GM19023 (cell line): ENCODE measurements around the gene IGF1.
"Not testable (repeated sequence)": the region's sequence is repeated elsewhere in the genome, so short reads cannot be mapped to it uniquely, and the experiment has no call there.

ENCODE experiments used
- ATAC-seq: cut with Tn5 transposase; IDR thresholded peaks from one replicate; pipeline ENCODE4 v1.9.1; 2021; ENCODE audit warnings: mild to moderate bottlenecking, moderate library complexity; ENCODE audit not compliant: unreplicated experiment

IGF1 gene

DNA sequence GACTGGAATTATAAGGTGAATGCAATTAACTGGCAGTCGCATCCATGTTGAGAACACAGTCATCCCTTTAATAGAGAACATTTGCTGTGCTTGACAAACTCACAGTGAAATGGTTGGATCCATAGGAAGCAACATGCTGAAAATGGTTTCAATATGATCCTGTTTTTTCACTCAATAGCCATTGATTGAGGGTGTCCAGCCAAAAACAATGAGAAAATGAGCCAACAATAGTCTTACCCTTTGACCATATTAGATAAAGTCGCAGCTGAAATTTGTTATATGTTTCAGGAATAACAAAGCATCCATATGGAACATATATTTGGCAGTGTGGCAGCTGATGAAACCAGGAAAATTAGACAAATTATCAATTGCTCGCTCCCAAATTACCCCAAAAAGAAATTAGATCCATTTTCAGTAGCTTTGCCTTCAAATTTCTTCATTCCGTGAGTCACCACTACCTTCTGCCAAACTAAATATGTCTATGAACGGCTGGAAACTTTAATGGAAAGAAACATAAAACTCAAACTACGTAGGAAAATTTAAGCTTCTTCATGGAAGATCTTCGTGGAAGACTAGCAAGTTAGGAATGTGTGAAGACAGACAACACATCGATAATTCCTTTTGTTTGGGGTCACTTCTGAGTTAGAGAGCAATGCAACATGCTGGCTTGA lies 17.4 kb downstream of the IGF1 start:
- ATAC-seq: no peak

DNA sequence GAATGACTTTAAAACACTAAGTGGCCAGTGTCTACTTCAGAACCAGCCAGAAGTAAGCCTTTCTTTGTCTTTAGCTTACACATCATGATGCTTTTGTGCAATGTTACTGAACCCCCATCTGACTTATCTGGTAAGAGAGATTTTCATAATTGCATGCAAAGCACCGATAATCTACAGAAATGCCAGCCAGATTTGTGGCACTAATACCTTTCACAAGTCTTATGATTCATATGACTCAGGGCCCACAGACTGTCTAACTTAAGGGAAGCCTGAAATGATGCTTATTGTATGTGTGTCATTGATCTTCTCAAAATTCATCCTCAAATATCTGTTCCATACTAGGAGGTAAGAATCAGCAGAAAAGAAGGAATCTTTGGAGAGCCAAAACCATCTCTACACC lies 18.0 kb downstream of the IGF1 start:
- no peak for ATAC-seq

DNA sequence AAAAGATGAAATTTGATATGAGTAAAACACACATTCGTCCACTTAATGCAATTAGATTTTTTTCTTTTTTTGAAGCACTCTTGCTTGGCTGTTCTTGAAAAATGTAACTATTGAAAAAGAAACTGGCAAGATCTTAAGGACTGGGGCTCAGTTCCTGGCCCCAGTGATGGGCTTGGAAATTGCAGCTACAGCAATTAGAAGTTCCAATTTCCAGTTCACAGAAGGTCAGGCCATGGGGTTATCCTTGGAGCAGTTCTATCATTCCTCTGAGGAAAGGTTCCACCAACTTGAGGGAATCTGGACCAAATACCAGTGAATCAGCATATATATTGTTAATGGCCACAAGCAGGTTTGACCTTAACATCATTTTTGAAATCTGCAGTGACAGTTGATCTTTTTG lies 18.9 kb downstream of the IGF1 start:
- ATAC-seq: no peak

DNA sequence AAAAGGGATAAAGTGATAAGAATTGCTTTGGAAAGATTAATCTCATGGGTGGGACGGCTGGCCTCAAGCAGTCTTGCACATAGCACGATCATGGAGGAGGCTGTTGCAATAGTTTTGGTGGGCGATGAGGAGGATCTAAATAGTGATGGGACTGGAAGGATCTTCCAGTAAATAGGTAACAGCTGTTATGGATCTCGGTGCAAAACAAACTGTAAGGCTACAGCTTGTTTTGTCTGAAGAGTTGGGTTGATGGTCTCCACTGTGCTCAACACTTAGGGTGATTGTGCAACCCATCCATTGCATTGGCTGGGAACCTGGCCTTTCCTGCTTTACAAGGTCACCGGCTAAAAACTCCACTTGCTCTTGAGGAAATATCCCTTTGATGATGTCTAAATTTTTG lies 21.0 kb downstream of the IGF1 start:
- no peak for ATAC-seq

DNA sequence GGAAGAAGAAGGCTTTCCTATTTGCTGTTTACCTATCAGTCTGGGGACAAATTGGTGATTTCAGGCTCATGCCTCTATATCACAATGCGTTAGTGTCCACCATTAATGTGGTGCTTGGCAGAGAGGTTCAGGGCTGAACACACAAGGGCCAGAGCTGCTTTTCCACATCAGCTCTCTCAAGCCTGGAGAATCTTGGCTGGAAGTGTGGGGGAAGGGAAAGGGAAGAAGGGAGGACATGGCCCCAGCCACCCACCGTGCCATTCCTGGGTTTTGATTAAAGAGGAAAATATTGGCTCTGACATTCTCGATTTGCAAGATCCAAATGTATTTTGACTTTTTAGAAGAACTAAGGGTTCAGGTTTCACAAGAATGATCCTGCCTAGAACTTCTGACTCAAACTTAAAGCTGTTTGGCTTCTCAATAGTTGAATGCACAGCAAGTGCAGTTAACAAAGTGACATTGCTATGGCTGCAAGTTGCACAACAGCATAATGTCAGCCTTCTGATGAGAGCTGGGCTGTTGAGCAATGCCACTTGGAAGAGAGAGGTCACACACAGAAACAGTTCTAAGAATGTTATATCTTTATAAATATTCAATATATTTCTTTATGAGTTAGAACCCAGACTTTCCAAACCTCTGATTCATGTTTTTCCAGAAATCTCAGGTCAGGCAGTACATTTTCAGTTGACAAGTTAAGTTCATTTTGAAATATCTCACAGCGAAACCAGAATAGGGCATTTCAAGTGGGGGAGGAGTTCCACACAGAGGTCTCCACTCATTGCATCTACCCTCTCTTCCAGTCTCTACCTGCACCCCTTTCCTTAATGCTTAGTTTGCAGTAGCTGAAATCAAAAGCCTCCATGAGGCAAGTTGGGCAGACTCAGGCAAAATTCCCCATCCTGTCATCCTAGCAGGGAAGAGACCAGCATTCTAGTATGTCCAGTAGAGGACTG lies 25.3 kb downstream of the IGF1 start:
- no peak for ATAC-seq

DNA sequence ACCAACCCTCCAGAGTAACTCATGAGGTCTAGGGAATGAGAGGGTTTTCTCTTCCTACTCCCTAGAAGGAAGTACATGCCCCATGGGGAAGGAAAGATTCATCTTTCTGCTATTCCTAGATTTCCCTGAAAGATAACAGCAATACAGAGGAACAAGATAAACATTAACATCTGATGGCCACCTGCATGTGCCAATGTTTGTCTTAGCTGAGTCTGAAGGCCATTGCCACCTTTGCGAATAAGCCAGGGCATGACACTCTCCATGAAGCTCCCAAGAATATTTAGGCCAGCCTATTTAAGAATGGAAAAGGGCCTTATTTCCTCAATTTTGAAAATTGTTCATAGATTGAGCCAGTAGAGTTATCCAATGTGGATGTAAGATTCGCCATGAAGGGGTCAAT lies 26.0 kb downstream of the IGF1 start:
- ATAC-seq: no peak

DNA sequence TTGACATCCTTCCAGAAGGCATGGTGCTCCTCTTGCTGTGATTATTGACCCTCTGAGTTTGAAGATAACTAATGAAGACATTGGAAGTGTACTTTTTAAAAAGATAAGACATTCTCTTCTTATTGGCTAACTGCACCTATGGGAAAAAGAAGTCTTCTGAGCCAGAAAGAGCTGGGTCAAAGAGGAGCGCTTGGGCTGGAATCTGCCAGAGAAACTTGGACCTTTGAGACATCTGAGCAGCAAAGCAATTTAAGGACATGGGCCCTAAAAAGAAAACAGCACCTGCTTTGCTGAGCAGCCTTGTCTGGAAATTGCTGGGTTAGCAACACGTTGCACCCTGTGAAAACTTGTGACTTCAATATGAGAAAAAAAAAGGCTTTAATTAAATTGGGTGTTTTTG lies 27.8 kb downstream of the IGF1 start:
- ATAC-seq: no peak

DNA sequence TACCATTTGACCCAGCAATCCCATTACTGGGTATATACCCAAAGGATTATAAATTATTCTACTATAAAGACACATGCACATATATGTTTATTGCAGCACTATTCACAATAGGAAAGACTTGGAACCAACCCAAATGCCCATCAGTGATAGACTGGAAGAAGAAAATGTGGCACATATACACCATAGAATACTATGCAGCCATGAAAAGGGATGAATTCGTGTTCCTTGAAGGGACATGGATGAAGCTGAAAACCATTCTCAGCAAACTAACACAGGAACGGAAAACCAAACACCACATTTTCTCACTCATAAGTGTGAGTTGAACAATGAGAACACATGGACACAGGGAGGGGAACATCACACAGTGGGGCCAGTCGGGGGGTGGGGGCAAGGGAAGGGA lies 31.3 kb downstream of the IGF1 start:
- not testable (repeated sequence) for ATAC-seq

DNA sequence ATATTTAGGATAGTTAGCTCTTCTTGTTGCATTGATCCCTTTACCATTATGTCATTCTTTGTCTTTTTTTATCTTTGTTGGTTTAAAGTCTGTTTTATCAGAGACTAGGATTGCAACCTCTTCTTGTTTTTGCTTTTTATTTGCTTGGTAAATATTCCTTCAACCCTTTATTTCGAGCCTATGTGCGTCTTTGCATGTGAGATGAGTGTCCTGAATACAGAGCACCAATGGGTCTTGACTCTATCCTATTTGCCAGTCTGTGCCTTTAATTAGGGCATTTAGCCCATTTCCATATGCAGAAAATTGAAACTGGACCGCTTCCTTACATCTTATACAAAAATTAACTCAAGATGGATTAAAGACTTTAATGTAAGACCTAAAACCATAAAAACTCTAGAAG lies 32.9 kb downstream of the IGF1 start:
- not testable (repeated sequence) for ATAC-seq

DNA sequence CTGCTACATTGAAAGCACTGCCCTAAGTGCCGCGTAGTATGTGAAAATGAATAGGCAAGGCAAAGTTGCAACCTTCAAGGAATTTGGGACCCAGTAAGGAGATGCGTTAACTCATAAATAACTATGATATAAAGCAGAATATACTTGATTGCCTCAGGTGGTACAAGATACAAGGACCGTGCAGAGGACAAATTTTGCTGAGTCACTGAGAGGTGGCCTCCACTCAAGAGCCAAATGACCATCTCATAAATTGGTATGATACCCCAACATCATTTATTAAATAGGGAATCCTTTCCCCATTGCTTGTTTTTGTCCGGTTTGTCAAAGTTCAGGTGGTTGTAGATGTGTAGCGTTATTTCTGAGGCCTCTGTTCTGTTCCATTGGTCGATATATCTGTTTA lies 35.7 kb downstream of the IGF1 start:
- ATAC-seq: no peak

DNA sequence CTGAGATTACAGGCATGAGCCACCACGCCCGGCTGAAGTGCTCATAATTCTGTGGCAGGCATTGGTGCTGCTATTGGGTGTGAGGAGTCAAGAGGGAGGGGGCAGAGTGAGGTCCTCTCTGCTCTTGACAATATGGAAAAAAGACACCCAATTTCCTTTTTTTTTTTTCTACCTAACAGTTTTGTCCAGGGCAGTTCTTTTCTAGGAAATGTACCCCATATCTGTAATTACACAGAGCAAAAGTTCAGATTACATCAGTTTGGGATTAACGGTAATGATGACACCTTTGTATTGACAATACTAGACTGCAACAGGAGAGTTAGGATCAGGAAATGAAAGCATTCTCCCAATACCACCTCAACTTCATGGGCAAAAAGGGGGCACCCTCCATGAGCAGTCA lies 36.3 kb downstream of the IGF1 start:
- no peak for ATAC-seq

DNA sequence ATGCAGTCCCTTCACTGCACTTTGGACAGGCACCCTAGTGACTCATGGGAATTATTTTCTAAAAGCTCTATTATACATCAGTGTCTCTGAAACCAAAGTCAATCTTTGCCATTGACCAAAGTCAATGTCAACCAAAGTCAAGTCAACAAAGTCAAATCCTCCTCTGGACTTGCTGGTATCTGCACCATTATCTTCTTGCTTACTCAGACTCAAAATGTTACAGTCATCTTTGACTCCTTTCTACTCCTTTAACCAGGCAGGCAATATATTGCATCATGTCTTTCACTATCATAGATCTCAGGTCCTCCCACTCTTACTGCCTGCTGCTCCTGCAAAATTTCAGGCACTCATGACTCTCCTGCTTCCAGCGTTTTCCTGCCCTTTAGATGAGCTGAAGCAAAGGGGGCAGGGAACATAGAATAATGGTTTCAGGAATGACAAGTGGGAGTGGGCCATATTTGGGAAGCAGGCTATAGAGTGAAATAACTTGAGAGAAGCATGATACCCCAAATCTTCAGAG lies 39.2 kb downstream of the IGF1 start:
- no peak for ATAC-seq

DNA sequence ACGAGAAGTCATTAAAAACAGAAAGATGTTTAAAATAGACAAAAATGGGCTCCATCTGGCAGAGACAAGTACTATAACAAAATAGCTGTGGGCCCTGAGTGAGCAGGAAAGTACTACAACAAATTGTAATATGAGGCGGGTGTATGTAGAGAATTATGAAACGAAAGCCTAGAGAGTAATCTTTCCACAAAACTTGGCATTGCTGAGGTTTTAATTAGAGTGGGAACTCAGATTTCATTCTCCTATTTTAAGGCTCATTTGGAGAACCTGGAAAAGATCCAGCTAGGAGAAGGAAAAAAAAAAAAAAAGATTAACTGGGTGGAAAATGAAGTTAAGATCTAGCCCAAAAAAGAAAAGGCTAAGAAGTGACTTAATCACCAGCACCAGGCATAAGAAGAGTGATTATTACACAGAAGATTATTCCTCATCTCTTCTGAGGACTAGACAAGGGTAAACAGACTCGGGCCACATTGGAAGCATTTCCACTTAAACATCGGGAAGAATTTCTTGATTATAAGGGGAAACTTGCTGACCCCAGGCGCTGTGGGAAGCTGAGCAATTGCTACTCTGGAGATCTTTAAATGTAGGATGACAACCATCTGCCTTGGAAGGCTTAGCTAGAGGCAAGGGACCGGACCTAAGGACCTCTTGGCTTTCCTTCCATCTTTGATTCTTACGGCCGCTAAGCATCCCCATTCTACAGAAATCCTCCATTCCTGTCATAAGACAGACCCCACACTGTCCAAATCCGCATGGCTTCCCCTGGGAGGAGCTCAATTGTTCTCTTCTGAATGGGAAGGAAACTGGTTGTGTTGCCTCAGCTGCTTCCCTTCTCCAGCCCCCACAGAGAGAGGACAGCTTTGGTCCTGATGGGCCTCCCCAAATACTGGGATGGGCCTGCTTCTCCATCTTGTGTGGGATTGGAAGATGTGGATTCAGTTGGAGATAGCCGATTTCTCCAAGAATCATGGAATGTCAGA lies 40.6 kb downstream of the IGF1 start:
- no peak for ATAC-seq

DNA sequence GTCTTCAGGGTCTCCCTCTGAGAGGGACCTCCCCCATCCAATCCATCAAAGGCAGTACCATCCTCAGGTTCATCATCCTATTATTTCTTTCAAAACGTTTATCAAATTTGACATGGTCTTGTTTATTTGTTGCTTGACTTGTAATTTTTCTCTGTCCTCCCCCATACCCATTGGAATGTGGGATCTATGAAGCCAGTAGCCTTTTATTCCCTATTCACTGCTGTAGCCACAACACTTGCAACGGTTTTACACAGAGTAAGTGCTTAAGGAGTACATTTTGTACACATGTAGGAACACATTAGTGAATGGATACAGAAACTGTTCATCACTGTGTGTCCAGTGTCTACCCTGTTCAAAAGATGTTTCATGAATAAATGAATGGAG lies 41.5 kb downstream of the IGF1 start:
- ATAC-seq: no peak

DNA sequence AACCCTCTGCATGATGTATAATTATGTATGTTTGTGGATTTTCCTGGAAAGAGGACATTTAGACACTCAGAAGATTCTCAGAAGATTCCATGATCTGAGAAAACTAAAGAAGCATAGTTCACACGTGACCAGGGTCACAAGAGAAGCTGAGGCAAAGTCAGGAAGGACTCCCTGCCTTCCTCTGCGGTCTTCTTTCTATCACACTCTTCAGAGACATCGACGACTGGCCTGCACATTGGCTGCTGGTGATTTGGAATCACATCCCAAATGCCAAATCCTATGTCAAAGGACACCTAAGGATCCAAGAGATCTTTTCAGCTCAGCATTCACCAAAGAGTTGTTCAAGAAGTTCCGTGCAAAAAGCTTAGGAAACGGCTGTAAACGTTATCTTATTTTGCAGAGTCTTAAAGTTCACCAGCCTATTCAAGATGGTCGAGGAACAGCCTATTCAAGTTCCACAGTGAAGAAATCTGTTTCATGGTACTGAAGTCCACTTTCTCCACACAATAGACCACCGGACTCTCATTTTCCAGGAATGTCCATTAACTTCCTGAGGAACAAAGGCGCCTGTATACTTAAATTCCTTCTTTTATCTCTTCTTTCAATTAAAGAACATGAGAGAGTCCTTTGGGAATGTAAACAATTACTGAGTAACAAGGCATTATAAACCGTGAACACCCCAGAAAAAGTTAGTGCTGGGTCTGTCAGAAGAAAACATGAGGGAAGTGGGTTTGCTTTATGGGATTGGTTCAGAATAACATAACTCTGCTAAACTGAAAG lies 42.1 kb downstream of the IGF1 start:
- ATAC-seq: no peak

DNA sequence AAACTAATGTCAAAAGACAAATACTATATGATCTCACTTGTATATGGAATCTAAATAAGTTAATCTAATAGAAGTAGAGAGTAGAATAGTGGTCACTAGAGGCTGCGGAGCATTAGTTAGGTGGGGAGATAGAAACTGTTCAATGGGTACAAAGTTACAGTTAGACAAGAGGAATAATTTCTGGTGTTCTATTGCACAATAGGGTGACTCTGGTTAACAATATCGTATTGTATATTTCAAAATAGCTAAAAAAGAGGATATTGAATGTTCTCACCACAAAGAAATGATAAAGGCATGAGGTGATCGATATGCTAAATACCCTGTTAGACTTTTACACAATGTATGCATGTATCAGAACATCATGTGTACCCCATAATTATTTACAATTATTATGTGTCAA lies 42.9 kb downstream of the IGF1 start:
- ATAC-seq: no peak

DNA sequence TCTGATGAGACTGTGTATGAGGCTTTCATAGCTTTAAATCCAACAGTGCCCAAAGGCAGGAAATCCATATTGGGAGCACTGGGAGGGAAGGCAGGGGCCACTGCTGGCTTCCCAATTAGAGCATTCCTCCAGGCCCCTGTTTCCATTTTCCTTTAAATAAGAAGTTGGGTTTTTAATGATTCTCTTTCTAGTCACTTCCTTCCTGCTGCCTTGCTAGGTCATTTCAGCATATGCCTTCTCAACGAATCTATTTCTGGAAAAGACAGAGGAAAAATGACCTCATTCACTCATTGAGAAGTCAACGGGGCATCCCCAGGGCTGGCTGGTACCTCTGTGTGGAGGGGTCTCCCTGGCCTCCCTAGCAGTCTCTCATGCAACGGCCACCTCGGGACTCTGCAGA lies 43.5 kb downstream of the IGF1 start:
- ATAC-seq: no peak

DNA sequence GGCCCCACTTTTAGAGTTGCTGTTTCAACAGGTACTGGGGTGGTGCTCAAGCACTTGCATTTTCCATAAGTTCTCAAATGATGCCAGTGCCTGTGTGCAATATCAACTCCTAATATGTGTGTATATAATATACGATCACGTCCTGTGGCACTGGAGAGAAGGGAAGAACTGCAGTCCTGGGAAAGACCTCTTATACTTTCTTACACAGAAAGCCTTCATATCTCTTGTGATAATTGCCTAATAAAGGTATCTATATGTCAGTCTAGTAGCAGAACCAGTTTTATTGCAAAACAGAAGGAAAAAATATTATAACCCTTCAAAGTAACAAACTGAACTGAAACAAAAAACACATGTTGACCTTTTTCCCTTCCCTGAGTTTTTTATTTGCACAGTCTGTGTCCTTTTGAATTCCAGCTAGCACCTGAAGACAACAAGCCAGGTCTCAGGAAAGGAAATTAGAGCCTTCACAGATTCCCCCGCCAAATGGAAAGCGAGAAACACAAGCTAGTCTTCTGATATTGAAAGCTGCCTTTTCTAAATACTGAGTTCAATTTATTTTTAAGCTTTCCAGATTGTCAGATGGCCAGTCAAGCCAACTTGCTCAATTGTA lies 44.4 kb downstream of the IGF1 start:
- ATAC-seq: no peak

DNA sequence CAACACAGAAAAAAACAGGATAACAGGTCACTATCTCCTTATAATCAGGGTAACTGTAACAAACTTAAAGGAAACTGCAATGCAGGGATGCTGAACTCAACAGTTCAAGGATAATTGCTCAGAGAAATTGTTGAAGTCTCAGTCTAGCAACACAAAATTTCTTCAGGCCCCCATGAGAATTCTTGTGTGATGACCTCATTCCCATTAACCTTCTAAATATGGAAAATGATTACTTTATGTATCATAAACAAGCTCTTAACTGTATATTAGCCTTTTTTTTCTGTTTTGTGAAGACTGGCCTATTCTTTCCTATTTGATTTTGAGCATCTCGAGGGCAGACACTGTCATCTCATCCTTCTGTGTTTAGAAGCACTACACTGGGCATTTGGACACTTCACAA lies 47.1 kb downstream of the IGF1 start:
- no peak for ATAC-seq

DNA sequence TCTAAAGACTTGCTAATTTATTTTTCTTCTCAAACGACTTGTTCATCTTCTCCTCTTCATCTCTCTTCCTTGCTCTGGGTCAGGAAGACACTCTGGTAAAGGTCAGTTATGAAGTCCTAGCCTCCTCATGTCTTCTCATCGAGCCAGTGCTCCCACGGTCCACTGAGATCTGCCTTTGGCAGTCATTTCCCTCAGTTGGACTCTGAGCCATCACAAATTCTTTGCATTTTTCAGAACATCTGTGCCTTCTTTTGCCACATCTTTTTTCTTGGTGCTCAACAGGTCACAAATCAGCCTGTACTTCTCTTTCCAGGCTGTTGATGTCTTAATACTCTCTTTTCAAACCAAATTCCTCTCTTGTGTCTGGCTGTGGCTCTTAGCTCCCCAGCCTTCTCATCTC lies 49.7 kb downstream of the IGF1 start:
- ATAC-seq: no peak
